A549 (cell line): ENCODE measurements around the gene CLCNKB.

Experiments
- HDAC2 ChIP-seq: fragments of 200-600 bp; sonication (generic); IDR thresholded peaks from 2 replicates; pipeline ENCODE4 v1.6.1; 2016
- MAX ChIP-seq: IDR thresholded peaks from 2 replicates; pipeline ENCODE4 v1.6.1; 2012

GRCh38 chr1:16063921-16064320 lies 20.3 kb downstream of the CLCNKB start:
- no peak for TF ChIP-seq HDAC2
- TF ChIP-seq MAX, result no peak
